Small intestine (tissue), 7 donors: ENCODE data around the gene CACNA2D4. TPM values are rescaled to one million over a fixed set of nuclear protein-coding genes. Genes with fewer than 3 reads are reported as not detected.
A peak's percentile ranks its signal among the peaks of the same experiment; 100 is the strongest.

ENCODE experiments used
- DNase-seq, 2 donors: peaks; one replicate each; pipeline versions ENCODE4 v3.0.0 to v3.0.0-alpha.2; 2013
- FAIRE-seq: peaks from 2 replicates; lab custom pipeline; 2012; peaks lifted over from hg19 to GRCh38; lab: Jason Lieb, UNC
- H3K27ac ChIP-seq, 3 donors: one replicate each; pipeline ENCODE4 v1.5.1; 2013; ENCODE audit warnings: low read length in 2 of 3, mild to moderate bottlenecking in 2 of 3, control low read depth in 1 of 3, inconsistent platforms in 1 of 3, low read depth in 1 of 3, moderate library complexity in 1 of 3
- H3K27me3 ChIP-seq, 3 donors: one replicate each; pipeline ENCODE4 v1.6.1; 2013; ENCODE audit warnings: low read length in 3 of 3, inconsistent platforms in 1 of 3; ENCODE audit not compliant: control insufficient read depth in 3 of 3, insufficient read depth in 3 of 3
- H3K36me3 ChIP-seq, 3 donors: one replicate each; pipeline ENCODE4 v1.6.1; 2013; ENCODE audit warnings: low read length in 3 of 3, inconsistent platforms in 1 of 3, low read depth in 1 of 3, mild to moderate bottlenecking in 1 of 3, moderate library complexity in 1 of 3; ENCODE audit not compliant: control insufficient read depth in 3 of 3, insufficient read depth in 2 of 3
- H3K4me1 ChIP-seq, 3 donors: one replicate each; pipeline ENCODE4 v1.6.1; 2013; ENCODE audit warnings: low read length in 2 of 3, inconsistent platforms in 1 of 3, low read depth in 1 of 3, mild to moderate bottlenecking in 1 of 3, moderate library complexity in 1 of 3; ENCODE audit not compliant: control insufficient read depth in 3 of 3, insufficient read depth in 2 of 3
- H3K4me3 ChIP-seq, 3 donors: one replicate each; pipeline ENCODE4 v1.5.1; 2013; ENCODE audit warnings: low read length in 3 of 3, control low read depth in 1 of 3, inconsistent platforms in 1 of 3, low read depth in 1 of 3, mild to moderate bottlenecking in 1 of 3, moderate library complexity in 1 of 3
- H3K9me3 ChIP-seq, 2 donors: one replicate each; pipeline ENCODE4 v1.6.1; 2013; ENCODE audit warnings: low read depth in 1 of 2, low read length in 1 of 2; ENCODE audit not compliant: control insufficient read depth in 2 of 2, insufficient read depth in 1 of 2
- WGBS, 3 donors: extraction: QIAGEN DNeasy Blood & Tissue Kit; methylation state at CpG; one replicate each; pipeline ENCODE4 v1.1.7; 2013; 5-methylcytosine and 5-hydroxymethylcytosine counted together
- polyA plus RNA-seq, 4 donors: library from polyadenylated mRNA; stranded (reverse) in 3 of 4; unstranded in 1 of 4; fragments of 200-250 nt in 3 of 4; fragments of 120-200 nt in 1 of 4; gene quantifications; one replicate each; pipeline versions ENCODE4 v1.2.1 to v1.2.3, GENCODE V29; 2013
- donor health status: healthy with polysubstance abuse.
- donor health status: control.
- donor health status: control.
- donor health status: Bipolar disorder and iron deficiency.
- donor health status: healthy.

CACNA2D4 gene
- polyA plus RNA-seq, 4 donors: 5.5 to 10.8 (median 9.1) TPM

DNA sequence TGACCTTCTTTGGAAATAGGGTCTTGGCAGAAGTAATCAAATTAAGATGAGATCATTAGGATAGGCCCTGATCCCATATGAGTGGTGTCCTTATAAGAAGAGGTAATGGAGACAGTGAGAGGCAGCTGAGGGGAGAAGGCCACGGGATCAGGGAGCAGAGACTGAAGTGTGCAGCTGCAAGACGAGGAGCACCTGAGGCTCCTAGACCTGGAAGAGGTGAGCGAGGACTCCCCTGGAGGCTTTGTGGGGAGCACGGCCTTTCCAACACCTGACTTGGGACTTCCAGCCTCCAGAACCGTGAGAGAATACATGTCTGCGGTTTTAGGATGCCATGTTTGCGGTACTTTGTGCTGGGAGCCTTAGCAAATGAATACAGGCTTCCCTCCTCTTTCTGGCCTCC lies 60.6 kb downstream of the CACNA2D4 start:
- no peak for DNase-seq
- Histone ChIP-seq H3K27me3 (peaks cover 0 to 6% (median 2%) of the 10 kb centered on the region in 3 donors), H3K36me3 (no peaks in the 10 kb centered on the region), H3K4me1 (no peaks in the 10 kb centered on the region), H3K4me3 (no peak overlapping the region), H3K27ac (no peak overlapping the region), H3K9me3 (peaks cover 0 to 17% of the 10 kb centered on the region in 2 donors)
- WGBS, 3 donors: 83 to 86% (median 85%) methylated on average over 7 of the region's 7 CpGs
- no peak for FAIRE-seq

DNA sequence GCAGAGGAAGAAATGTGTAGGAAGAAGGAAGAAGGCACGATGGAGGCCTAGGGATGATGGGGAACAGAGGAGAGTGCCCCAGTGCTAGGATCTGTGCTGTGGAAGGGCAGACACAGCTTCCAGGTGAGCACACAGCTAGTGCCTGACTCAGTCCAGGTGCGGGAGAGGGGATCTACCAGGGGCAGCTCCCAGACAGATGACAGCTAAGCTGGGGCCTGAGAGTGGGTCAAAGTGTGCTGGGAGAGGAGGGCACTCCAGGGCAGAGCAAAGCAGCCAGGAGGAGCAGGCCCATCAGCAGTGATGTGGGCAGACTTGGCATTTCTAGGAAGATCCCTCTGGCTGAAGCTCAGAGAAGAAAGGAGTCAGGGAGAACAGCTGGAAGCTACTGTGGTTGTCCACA lies 61.4 kb downstream of the CACNA2D4 start:
- peaks cover 0 to 3% (median 2%) of the 10 kb centered on the region in 3 donors for H3K27me3 ChIP-seq
- H3K4me3 ChIP-seq: no peak overlapping the region
- H3K27ac ChIP-seq: no peak overlapping the region
- H3K36me3 ChIP-seq: no peaks in the 10 kb centered on the region
- no peaks in the 10 kb centered on the region for H3K4me1 ChIP-seq
- 40 to 65% (median 41%) methylated on average over 2 of the region's 2 CpGs for WGBS, 3 donors
- DNase-seq (no peak), FAIRE-seq (no peak)
- H3K9me3 ChIP-seq: peaks cover 0 to 17% of the 10 kb centered on the region in 2 donors

DNA sequence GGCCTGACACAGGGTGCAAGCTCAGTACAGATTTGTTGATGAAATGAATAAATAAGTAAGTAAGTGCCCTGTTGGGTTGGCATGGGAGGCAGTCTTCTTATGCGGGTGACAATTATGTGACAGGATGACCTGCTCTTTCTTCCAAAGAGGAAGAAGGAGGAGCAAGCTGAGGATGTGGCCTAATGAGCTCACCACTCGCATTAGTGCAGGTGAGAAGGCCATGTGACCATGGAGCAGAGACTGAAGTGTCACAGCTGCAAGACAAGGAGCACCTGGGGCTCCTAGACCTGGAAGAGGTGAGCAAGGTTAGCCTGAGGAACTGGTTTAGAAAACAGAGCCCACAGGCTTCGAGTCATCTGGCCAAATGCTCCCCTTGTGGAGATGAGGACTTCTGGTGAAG lies 63.2 kb downstream of the CACNA2D4 start:
- Histone ChIP-seq H3K9me3 (peaks cover 0 to 17% of the 10 kb centered on the region in 2 donors), H3K4me3 (no peak overlapping the region), H3K4me1 (no peaks in the 10 kb centered on the region), H3K27me3 (peaks cover 0 to 3% (median 2%) of the 10 kb centered on the region in 3 donors), H3K27ac (no peak overlapping the region), H3K36me3 (no peaks in the 10 kb centered on the region)
- FAIRE-seq (no peak), DNase-seq (peak in 1 of 2 donors; percentile 5)
- WGBS, 3 donors: 53 to 63% (median 58%) methylated on average over 3 of the region's 3 CpGs

DNA sequence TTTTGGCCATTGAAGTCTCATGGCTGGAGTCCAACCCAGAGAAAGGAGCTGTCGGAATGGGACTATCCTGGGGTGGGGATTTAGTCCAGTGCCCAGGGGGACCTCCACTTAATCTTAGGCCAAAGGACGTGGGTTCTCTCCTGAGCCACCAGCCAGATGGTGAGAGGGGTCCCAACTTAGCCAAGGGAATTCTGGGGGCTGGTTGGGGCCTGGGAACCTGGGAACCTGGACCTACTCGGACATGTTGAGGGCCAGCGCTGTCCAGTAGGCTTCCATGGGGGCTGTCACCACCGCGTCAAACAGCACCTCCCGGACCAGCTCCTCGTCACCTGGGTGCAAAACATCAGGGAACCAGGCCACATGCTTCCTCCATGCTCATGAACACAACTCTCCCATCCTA lies 64.7 kb downstream of the CACNA2D4 start:
- H3K27me3 ChIP-seq: peaks cover 0 to 3% (median 2%) of the 10 kb centered on the region in 3 donors
- 89 to 91% (median 91%) methylated on average over 8 of the region's 8 CpGs for WGBS, 3 donors
- no peaks in the 10 kb centered on the region for H3K36me3 ChIP-seq
- FAIRE-seq: no peak
- H3K4me3 ChIP-seq: no peak overlapping the region
- no peak for DNase-seq
- peaks cover 0 to 17% of the 10 kb centered on the region in 2 donors for H3K9me3 ChIP-seq
- no peaks in the 10 kb centered on the region for H3K4me1 ChIP-seq
- H3K27ac ChIP-seq: no peak overlapping the region

DNA sequence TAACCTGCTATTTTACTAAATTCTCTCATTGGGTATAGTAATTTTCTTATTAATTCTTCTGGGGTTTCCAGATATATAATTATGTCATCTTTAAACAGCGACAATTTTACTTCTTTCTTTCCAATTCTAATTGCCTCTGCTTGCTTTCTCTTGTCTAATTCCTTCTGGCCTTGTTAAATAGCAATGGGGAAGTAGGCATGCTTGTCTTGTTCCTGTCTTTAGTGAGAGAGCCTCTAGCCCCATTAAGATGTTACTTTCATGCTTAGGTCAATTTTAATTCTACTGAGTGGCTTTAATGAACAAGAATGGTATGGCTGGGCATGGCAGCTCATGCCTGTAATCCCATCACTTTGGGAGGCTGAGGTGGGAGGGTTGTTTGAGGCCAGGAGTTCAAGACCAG lies 66.4 kb downstream of the CACNA2D4 start:
- 75 to 88% (median 82%) methylated on average over 1 of the region's 1 CpG for WGBS, 3 donors
- FAIRE-seq: no peak
- Histone ChIP-seq H3K27ac (no peak overlapping the region), H3K36me3 (no peaks in the 10 kb centered on the region), H3K4me1 (no peaks in the 10 kb centered on the region), H3K27me3 (peaks cover 0 to 3% (median 2%) of the 10 kb centered on the region in 3 donors), H3K4me3 (no peak overlapping the region), H3K9me3 (peaks cover 0 to 17% of the 10 kb centered on the region in 2 donors)
- no peak for DNase-seq

DNA sequence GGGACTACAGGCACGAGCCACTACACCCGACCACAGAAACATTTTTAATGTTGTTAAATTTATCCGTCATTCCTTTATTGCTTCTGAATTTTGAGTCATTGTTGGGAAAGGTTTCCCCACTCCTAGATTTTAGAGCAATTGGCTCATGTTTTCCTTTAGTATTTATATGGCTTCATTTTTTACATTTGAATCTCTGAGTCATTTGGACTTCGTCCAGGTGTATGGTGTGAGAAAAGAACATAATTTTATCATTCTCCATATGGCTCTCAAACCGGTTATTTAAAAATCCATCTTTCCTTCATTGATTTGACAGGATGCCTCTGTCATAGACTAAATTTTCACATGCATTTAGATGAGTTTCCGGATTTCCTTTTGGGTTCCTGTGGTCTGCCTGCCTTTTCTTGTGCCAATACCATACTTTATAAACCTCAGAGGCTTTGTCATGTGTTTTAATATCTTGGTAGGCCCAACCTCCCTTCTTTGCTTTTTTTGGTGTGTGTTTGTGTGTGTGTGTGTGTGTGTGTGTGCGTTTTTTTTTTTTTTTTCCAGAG lies 67.2 kb downstream of the CACNA2D4 start:
- WGBS, 3 donors: 38 to 56% (median 53%) methylated on average over 6 to 7 of the region's 7 CpGs
- H3K27ac ChIP-seq: no peak overlapping the region
- no peak for FAIRE-seq

DNA sequence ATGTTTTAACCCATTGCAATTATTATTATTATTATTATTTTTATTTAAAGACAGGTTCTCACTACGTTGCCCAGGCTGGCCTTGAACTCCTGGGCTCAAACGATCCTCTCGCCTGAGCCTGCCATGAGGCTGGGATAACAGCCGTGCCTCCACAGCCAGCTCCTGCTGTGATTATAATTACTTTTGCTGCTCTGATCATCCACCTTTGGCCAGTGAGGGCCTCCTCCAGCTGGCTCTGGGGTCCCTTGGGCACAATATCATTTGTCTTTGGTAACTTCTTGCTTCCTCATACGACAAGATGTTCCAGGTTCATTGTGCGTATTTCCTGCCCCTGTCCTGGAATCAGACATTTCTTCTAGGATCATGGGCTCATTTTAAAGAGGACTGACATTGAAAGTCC lies 69.7 kb downstream of the CACNA2D4 start:
- Histone ChIP-seq H3K4me3 (no peak overlapping the region), H3K9me3 (no peaks in the 10 kb centered on the region), H3K4me1 (no peaks in the 10 kb centered on the region), H3K27me3 (peaks cover 0 to 2% (median 0%) of the 10 kb centered on the region in 3 donors), H3K36me3 (no peaks in the 10 kb centered on the region), H3K27ac (no peak overlapping the region)
- DNase-seq: no peak
- no peak for FAIRE-seq
- WGBS, 3 donors: 70 to 76% (median 72%) methylated on average over 6 of the region's 6 CpGs

More for the DNA sequence above, 67.2 kb downstream of the CACNA2D4 start:
- Histone ChIP-seq H3K36me3 (no peaks in the 10 kb centered on the region), H3K4me3 (no peak overlapping the region), H3K9me3 (peaks cover 0 to 15% of the 10 kb centered on the region in 2 donors), H3K27me3 (peaks cover 0 to 3% (median 2%) of the 10 kb centered on the region in 3 donors), H3K4me1 (no peaks in the 10 kb centered on the region)
- peak; percentile 16 to 18 for DNase-seq

DNA sequence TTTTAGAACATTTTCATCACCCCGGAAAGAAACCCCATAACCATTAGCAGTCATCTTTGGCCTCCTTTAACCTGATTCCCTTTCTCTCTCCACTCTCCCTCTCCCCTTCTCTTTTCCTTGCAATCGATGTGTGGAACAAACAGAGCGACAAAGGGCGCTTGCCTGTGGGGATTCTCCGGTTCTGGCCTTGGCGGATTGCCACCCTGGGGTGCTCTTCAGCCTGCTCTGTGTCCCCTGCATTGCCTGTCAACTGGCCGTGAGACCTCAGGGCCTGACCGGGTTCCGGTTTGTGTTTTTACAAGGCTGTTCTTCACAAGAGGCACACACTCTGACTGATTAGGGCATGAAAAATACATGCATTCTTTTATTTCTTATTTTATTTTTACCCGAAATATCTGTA lies 70.3 kb downstream of the CACNA2D4 start:
- H3K36me3 ChIP-seq: no peaks in the 10 kb centered on the region
- DNase-seq: no peak
- H3K9me3 ChIP-seq: no peaks in the 10 kb centered on the region
- H3K27ac ChIP-seq: no peak overlapping the region
- peaks cover 0 to 5% (median 0%) of the 10 kb centered on the region in 3 donors for H3K27me3 ChIP-seq
- no peaks in the 10 kb centered on the region for H3K4me1 ChIP-seq
- 74 to 86% (median 80%) methylated on average over 10 of the region's 10 CpGs for WGBS, 3 donors
- H3K4me3 ChIP-seq: no peak overlapping the region
- no peak for FAIRE-seq

DNA sequence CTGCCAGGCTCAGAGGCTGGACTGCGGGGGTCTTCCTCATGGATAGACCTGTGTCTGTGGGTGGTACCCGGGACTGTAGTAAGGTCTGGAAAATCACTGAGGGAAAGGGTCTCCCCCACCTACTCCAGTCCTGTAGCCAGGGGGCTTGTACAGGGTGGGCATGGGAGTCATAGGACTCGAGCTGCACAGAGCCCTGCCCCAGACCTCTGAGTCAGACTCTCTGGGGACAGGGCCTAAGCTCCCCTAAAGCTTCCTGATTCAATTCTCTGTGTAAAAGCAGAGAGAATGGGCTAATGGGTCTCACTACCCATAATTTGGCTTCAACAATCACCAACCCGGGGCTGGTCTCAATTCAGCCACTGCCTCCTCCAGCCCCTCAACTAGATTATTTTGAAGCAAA lies 71.0 kb downstream of the CACNA2D4 start:
- no peak for FAIRE-seq

More for the DNA sequence above, 71.0 kb downstream of the CACNA2D4 start:
- DNase-seq: no peak
- Histone ChIP-seq H3K27me3 (peaks cover 0 to 5% (median 0%) of the 10 kb centered on the region in 3 donors), H3K27ac (no peak overlapping the region), H3K4me1 (no peaks in the 10 kb centered on the region), H3K4me3 (no peak overlapping the region), H3K9me3 (no peaks in the 10 kb centered on the region), H3K36me3 (no peaks in the 10 kb centered on the region)
- 65 to 91% (median 67%) methylated on average over 4 of the region's 4 CpGs for WGBS, 3 donors
